Subcutaneous abdominal adipose tissue (tissue), 5 donors: ENCODE data around the gene SLC23A2.
A peak's percentile ranks its signal among the peaks of the same experiment; 100 is the strongest.

Source experiments
- H3K27ac ChIP-seq: one replicate; pipeline ENCODE4 v1.7.0; 2013; ENCODE audit warnings: low read depth, mild to moderate bottlenecking, inconsistent platforms, low read length, moderate library complexity
- H3K27me3 ChIP-seq, 5 donors: one replicate each; pipeline ENCODE4 v1.7.0; 2013; ENCODE audit warnings: low read length in 5 of 5, inconsistent platforms in 1 of 5; ENCODE audit not compliant: control insufficient read depth in 5 of 5, insufficient read depth in 4 of 5
- H3K36me3 ChIP-seq, 5 donors: one replicate each; pipeline ENCODE4 v1.7.0; 2013; ENCODE audit warnings: low read length in 5 of 5; ENCODE audit not compliant: control insufficient read depth in 5 of 5, insufficient read depth in 5 of 5
- H3K4me1 ChIP-seq, 5 donors: one replicate each; pipeline ENCODE4 v1.7.0; 2013; ENCODE audit warnings: low read length in 5 of 5, mild to moderate bottlenecking in 3 of 5, moderate library complexity in 1 of 5; ENCODE audit not compliant: control insufficient read depth in 5 of 5, insufficient read depth in 5 of 5
- H3K4me3 ChIP-seq, 5 donors: one replicate each; pipeline ENCODE4 v1.7.0; 2013; ENCODE audit warnings: low read length in 5 of 5, low read depth in 1 of 5
- H3K9ac ChIP-seq, 5 donors: one replicate each; pipeline ENCODE4 v1.7.0; 2013; ENCODE audit warnings: low read length in 5 of 5, mild to moderate bottlenecking in 4 of 5, moderate library complexity in 3 of 5
- H3K9me3 ChIP-seq, 5 donors: one replicate each; pipeline ENCODE4 v1.7.0; 2013; ENCODE audit warnings: low read length in 5 of 5; ENCODE audit not compliant: control insufficient read depth in 5 of 5
- donor health status: healthy.
- donor health status: healthy.
- donor health status: healthy.
- donor health status: healthy.
- donor health status: healthy.

Gene SLC23A2

DNA sequence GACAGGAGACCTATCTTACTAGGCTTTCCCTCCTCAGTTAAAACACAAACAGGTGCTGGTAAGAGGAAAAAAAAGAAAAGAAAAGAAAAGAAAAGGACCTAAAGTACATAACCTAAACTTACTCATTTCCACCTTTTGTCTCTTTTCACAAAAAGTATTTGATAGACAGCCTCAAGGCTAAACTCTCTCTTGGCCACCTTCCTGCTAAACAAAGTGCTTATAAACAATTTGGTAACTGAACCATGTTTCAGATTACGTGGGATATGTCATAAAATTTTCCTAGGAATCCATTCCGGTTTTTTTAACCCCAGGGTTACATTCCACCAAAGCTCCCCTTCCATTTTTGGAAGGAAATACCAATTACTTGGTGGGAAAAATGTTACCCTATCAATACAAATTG, 170.6 kb downstream of the SLC23A2 start:
- Histone ChIP-seq H3K4me3 (no peak overlapping the region), H3K36me3 (no peaks in the 10 kb centered on the region), H3K9ac (no peak overlapping the region), H3K27ac (no peak overlapping the region), H3K4me1 (peaks cover 6 to 21% (median 19%) of the 10 kb centered on the region in 5 donors), H3K27me3 (peaks cover 0 to 6% (median 0%) of the 10 kb centered on the region in 5 donors), H3K9me3 (peaks cover 0 to 3% (median 0%) of the 10 kb centered on the region in 5 donors)

- peaks cover 0 to 6% (median 0%) of the 10 kb centered on the region in 5 donors for H3K27me3 ChIP-seq
- H3K27ac ChIP-seq: no peak overlapping the region
- peaks cover 4 to 18% (median 15%) of the 10 kb centered on the region in 5 donors for H3K4me1 ChIP-seq
- H3K9ac ChIP-seq: no peak overlapping the region
- peaks cover 0 to 3% (median 0%) of the 10 kb centered on the region in 5 donors for H3K9me3 ChIP-seq
- H3K36me3 ChIP-seq: no peaks in the 10 kb centered on the region
- H3K4me3 ChIP-seq: no peak overlapping the region
Measured at GRCh38 chr20:4830259-4830658, 171.1 kb downstream of the SLC23A2 start.

- H3K36me3 ChIP-seq: no peaks in the 10 kb centered on the region
- peaks cover 3 to 16% (median 14%) of the 10 kb centered on the region in 5 donors for H3K4me1 ChIP-seq
- H3K9me3 ChIP-seq: peaks cover 0 to 3% (median 0%) of the 10 kb centered on the region in 5 donors
- H3K27ac ChIP-seq: no peak overlapping the region
- H3K4me3 ChIP-seq: no peak overlapping the region
- H3K27me3 ChIP-seq: peaks cover 0 to 6% (median 0%) of the 10 kb centered on the region in 5 donors
- H3K9ac ChIP-seq: no peak overlapping the region
Measured at GRCh38 chr20:4829514-4830215, 171.6 kb downstream of the SLC23A2 start.

GRCh38 chr20:4828830-4829513, 172.3 kb downstream of the SLC23A2 start:
- Histone ChIP-seq H3K4me1 (peaks cover 3 to 18% (median 15%) of the 10 kb centered on the region in 5 donors), H3K9me3 (peaks cover 0 to 3% (median 0%) of the 10 kb centered on the region in 5 donors), H3K4me3 (no peak overlapping the region), H3K9ac (no peak overlapping the region), H3K27ac (no peak overlapping the region), H3K27me3 (peaks cover 0 to 5% (median 0%) of the 10 kb centered on the region in 5 donors), H3K36me3 (no peaks in the 10 kb centered on the region)

- no peak overlapping the region for H3K9ac ChIP-seq
- H3K36me3 ChIP-seq: peaks cover 0 to 3% (median 0%) of the 10 kb centered on the region in 5 donors
- no peaks in the 10 kb centered on the region for H3K9me3 ChIP-seq
- no peak overlapping the region for H3K27ac ChIP-seq
- peaks cover 0 to 15% (median 8%) of the 10 kb centered on the region in 5 donors for H3K27me3 ChIP-seq
- H3K4me1 ChIP-seq: peaks cover 0 to 37% (median 29%) of the 10 kb centered on the region in 5 donors
- no peak overlapping the region for H3K4me3 ChIP-seq
Measured at GRCh38 chr20:4821590-4821989, 179.7 kb downstream of the SLC23A2 start.

GRCh38 chr20:4820806-4821518, 180.3 kb downstream of the SLC23A2 start:
- no peak overlapping the region for H3K9ac ChIP-seq
- no peak overlapping the region for H3K4me3 ChIP-seq
- H3K36me3 ChIP-seq: peaks cover 0 to 3% (median 0%) of the 10 kb centered on the region in 5 donors
- H3K4me1 ChIP-seq: peaks cover 0 to 38% (median 29%) of the 10 kb centered on the region in 5 donors
- H3K27ac ChIP-seq: no peak overlapping the region
- H3K9me3 ChIP-seq: no peaks in the 10 kb centered on the region
- peaks cover 0 to 15% (median 8%) of the 10 kb centered on the region in 5 donors for H3K27me3 ChIP-seq

DNA sequence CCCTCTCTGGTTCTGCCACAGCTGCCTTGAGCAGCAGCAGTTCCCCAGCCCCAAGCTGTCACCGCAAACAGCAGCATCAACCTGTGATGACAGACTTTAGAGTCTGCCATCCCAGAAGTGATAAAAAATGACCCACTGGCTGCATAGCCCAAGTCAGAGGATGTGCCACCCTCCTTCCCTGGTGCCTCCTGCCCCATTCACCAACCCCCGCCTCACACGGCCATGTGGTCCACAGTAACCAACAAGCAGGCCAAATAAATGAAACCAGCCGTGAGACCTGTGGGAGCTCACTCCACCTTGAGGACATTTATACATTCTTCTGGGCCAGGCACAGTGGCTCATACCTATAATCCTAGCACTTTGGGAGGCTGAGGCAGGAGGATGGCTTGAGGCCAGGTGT, 181.4 kb downstream of the SLC23A2 start:
- H3K4me1 ChIP-seq: peaks cover 0 to 49% (median 38%) of the 10 kb centered on the region in 5 donors
- H3K4me3 ChIP-seq: no peak overlapping the region
- no peak overlapping the region for H3K9ac ChIP-seq
- H3K36me3 ChIP-seq: peaks cover 0 to 3% (median 0%) of the 10 kb centered on the region in 5 donors
- no peaks in the 10 kb centered on the region for H3K9me3 ChIP-seq
- peaks cover 0 to 15% (median 8%) of the 10 kb centered on the region in 5 donors for H3K27me3 ChIP-seq
- H3K27ac ChIP-seq: no peak overlapping the region

DNA sequence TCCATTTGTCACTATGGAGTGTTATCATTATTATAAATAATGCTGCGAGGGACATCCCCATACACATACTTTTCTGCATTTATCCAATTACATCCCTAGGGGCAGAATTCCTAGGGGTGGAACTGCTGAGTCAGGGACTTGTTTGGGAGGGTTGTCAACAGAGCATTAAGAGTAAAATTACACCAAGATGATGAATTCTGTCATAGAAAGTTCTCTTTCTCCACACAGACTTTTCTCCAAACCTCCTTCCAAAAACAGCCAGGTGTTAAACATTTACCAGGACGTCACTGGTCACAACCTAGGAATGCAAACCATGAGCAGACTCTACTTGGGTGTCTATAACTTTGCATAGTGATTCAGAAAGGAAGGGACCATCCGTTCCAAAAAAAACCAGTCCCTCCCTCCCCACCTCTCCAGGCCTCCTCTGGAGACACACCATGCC, 184.1 kb downstream of the SLC23A2 start:
- Histone ChIP-seq H3K4me1 (peaks cover 4 to 55% (median 47%) of the 10 kb centered on the region in 5 donors), H3K27ac (no peak overlapping the region), H3K36me3 (peaks cover 0 to 3% (median 0%) of the 10 kb centered on the region in 5 donors), H3K4me3 (no peak overlapping the region), H3K9me3 (no peaks in the 10 kb centered on the region), H3K27me3 (peaks cover 0 to 9% (median 8%) of the 10 kb centered on the region in 5 donors), H3K9ac (no peak overlapping the region)

GRCh38 chr20:4815628-4816027, 185.7 kb downstream of the SLC23A2 start:
- Histone ChIP-seq H3K27ac (peak overlapping the region; percentile 76), H3K4me1 (peaks cover 4 to 55% (median 38%) of the 10 kb centered on the region in 5 donors), H3K27me3 (peaks cover 0 to 1% (median 0%) of the 10 kb centered on the region in 5 donors), H3K4me3 (no peak overlapping the region), H3K9me3 (no peaks in the 10 kb centered on the region), H3K36me3 (peaks cover 0 to 3% (median 0%) of the 10 kb centered on the region in 5 donors), H3K9ac (no peak overlapping the region)
